Measurements from ENCODE around the gene ATIC.

- TF ChIP-seq CTCF (IDR thresholded peaks at IDR 0.05) (no peak), POLR2A (IDR thresholded peaks at IDR 0.05) (no peak)
These were observed 31.5 kb upstream of the ATIC start for GRCh38 chr2:215280326-215280725.

All from adrenal gland (tissue), 5 donors.